GM21360 (cell line): ENCODE results near the gene GPR152.

Experiments
- ATAC-seq: cut with Tn5 transposase; IDR thresholded peaks from one replicate; pipeline ENCODE4 v1.9.1; 2021; ENCODE audit warnings: mild to moderate bottlenecking, moderate library complexity; ENCODE audit not compliant: unreplicated experiment

Gene GPR152

GRCh38 chr11:67441731-67442351, 10.7 kb downstream of the GPR152 start:
- no peak for ATAC-seq

- no peak for ATAC-seq
Observed at GRCh38 chr11:67441098-67441563, 11.4 kb downstream of the GPR152 start.

- ATAC-seq, result no peak
Observed at GRCh38 chr11:67440229-67441097, 12.1 kb downstream of the GPR152 start.

- ATAC-seq, result no peak
Observed at GRCh38 chr11:67439321-67440228, 13.0 kb downstream of the GPR152 start.

- ATAC-seq, result no peak
Observed at GRCh38 chr11:67438158-67438902, 14.2 kb downstream of the GPR152 start.

- ATAC-seq, result no peak
Observed at GRCh38 chr11:67437809-67438157, 14.7 kb downstream of the GPR152 start.

- ATAC-seq, result no peak
Observed at GRCh38 chr11:67437082-67437808, 15.3 kb downstream of the GPR152 start, which contains the start of gene PTPRCAP. Gene PTPRCAP, minus strand, starts transcription at chr11:67437682. Its CDS starts 63 bp downstream, at chr11:67437619.

GRCh38 chr11:67436459-67437081, 16.0 kb downstream of the GPR152 start:
- no peak for ATAC-seq

- ATAC-seq, result no peak
Observed at GRCh38 chr11:67435727-67436458, 16.6 kb downstream of the GPR152 start.

GRCh38 chr11:67435031-67435726, 17.4 kb downstream of the GPR152 start:
- ATAC-seq, result no peak

GRCh38 chr11:67434395-67434881, 18.1 kb downstream of the GPR152 start:
- no peak for ATAC-seq

- no peak for ATAC-seq
Observed at GRCh38 chr11:67433536-67434394, 18.8 kb downstream of the GPR152 start.

GRCh38 chr11:67432655-67433349, 19.7 kb downstream of the GPR152 start:
- ATAC-seq, result no peak

- no peak for ATAC-seq
Observed at GRCh38 chr11:67431346-67432249, 20.9 kb downstream of the GPR152 start.

- ATAC-seq, result no peak
Observed at GRCh38 chr11:67429722-67430121, 22.8 kb downstream of the GPR152 start.
